Type B pancreatic cell (in vitro differentiated cells): ENCODE data around the gene OSBPL3. TPM values are rescaled to one million over a fixed set of nuclear protein-coding genes. Genes with fewer than 3 reads are reported as not detected.

Experiments used
- DNase-seq: peaks from one replicate; pipeline ENCODE4 v3.0.0; 2021; ENCODE audit warnings: mixed read lengths; ENCODE audit not compliant: unreplicated experiment; ENCODE audit errors: extremely low spot score
- H3K27ac Mint-ChIP-seq: 2 replicates; pipeline ENCODE4 v1.8.0; 2021; ENCODE audit warnings: mild to moderate bottlenecking, mixed read lengths
- H3K27me3 Mint-ChIP-seq: 2 replicates; pipeline ENCODE4 v1.8.0; 2021; ENCODE audit warnings: mixed read lengths
- H3K36me3 Mint-ChIP-seq: 2 replicates; pipeline ENCODE4 v1.8.0; 2021; ENCODE audit warnings: mixed read lengths
- H3K4me1 Mint-ChIP-seq: one replicate; pipeline ENCODE4 v1.8.0; 2021; ENCODE audit warnings: mixed read lengths; ENCODE audit not compliant: unreplicated experiment
- H3K4me3 Mint-ChIP-seq: 2 replicates; pipeline ENCODE4 v1.8.0; 2021; ENCODE audit warnings: mild to moderate bottlenecking, mixed read lengths
- H3K9me3 Mint-ChIP-seq: 2 replicates; pipeline ENCODE4 v1.8.0; 2021; ENCODE audit warnings: mixed read lengths
- total RNA-seq: library from RNA; stranded (reverse); gene quantifications from 2 replicates; pipeline ENCODE4 v1.2.1, GENCODE V29; 2021; ENCODE audit warnings: low replicate concordance
- TF ChIP-seq, protein P1 (sequence below): fragments of 200-600 bp; sonication (generic); conservative IDR thresholded peaks from 2 replicates; pipeline ENCODE4 v1.5.0; 2021; ENCODE audit warnings: antibody characterized with exemption, mild to moderate bottlenecking

OSBPL3 gene
- total RNA-seq, 1 donor from 2014 or later: 18.3 TPM

GRCh38 chr7:24767878-24768569 is 212.0 kb downstream of the OSBPL3 start:
- Mint-ChIP-seq H3K27me3 (no peaks in the 10 kb centered on the region), H3K4me3 (no peak overlapping the region), H3K4me1 (no peaks in the 10 kb centered on the region), H3K27ac (no peak overlapping the region), H3K9me3 (peaks cover 5% of the 10 kb centered on the region), H3K36me3 (no peaks in the 10 kb centered on the region)
- DNase-seq: no peak
- TF ChIP-seq, protein P1, sequence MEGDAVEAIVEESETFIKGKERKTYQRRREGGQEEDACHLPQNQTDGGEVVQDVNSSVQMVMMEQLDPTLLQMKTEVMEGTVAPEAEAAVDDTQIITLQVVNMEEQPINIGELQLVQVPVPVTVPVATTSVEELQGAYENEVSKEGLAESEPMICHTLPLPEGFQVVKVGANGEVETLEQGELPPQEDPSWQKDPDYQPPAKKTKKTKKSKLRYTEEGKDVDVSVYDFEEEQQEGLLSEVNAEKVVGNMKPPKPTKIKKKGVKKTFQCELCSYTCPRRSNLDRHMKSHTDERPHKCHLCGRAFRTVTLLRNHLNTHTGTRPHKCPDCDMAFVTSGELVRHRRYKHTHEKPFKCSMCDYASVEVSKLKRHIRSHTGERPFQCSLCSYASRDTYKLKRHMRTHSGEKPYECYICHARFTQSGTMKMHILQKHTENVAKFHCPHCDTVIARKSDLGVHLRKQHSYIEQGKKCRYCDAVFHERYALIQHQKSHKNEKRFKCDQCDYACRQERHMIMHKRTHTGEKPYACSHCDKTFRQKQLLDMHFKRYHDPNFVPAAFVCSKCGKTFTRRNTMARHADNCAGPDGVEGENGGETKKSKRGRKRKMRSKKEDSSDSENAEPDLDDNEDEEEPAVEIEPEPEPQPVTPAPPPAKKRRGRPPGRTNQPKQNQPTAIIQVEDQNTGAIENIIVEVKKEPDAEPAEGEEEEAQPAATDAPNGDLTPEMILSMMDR: no peak

DNA sequence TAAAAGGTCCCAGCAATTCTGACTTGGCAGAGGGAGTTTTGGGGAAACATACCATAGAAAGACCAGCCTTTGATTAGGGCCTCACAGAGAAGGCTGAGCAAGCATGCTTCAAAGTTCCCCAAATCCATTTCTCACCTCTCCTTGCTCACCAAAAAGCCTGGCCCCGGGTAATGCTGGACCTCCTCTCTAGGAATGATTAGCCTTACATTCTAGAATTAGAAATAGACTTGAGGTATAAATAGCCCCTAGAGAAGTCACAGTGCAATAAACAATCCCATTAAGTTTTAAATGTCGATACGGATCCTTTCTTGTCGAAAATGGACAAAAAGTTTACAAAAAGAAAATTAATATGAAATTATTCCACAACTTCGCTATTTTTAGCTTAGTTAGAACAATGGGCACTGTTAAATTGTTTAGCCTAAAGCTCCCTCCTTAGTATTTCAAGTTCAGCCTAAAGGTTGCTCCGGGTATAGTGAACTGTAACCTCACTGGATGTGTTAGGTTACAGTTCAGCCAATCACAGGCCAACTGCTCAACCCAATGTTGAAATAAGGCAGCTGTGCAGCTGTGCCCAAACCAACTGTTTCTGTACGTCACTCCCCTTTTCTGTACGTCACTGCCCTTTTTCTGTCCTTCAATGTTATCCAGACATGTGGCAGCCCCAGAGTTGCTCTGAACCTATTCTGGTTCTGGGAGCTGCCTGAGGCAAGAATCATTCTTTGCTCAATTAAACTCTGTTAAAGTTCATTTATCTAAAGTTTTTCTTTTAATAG is 214.8 kb downstream of the OSBPL3 start:
- Mint-ChIP-seq H3K36me3 (no peaks in the 10 kb centered on the region), H3K27me3 (peaks cover 7% of the 10 kb centered on the region), H3K9me3 (no peaks in the 10 kb centered on the region), H3K4me1 (no peaks in the 10 kb centered on the region), H3K4me3 (no peak overlapping the region), H3K27ac (no peak overlapping the region)
- no peak for DNase-seq
- TF ChIP-seq, protein P1: no peak

DNA sequence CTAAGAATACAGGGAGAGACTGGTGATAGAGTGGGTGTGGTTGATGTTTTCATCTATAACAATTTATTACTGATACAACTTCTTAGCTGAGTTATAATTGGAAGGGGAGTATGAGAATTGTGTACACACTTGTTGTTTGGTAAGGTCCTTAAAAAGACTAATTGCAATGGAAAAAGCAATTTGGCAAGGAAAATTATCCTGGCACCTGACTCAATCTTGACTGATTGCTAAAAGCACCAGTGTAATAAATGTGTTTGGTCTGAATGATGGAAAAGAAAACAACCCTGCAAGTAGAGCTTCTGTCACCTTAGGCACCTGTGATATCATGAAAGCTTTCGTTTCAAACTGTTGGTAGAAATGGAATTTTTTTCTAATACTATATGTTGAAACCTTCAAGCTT is 216.0 kb downstream of the OSBPL3 start:
- no peak for DNase-seq
- H3K27ac Mint-ChIP-seq: no peak overlapping the region
- H3K4me3 Mint-ChIP-seq: no peak overlapping the region
- no peaks in the 10 kb centered on the region for H3K36me3 Mint-ChIP-seq
- no peaks in the 10 kb centered on the region for H3K9me3 Mint-ChIP-seq
- peaks cover 13% of the 10 kb centered on the region for H3K27me3 Mint-ChIP-seq
- no peaks in the 10 kb centered on the region for H3K4me1 Mint-ChIP-seq
- TF ChIP-seq, protein P1: no peak

GRCh38 chr7:24763303-24763901 is 216.6 kb downstream of the OSBPL3 start:
- Mint-ChIP-seq H3K27me3 (peaks cover 19% of the 10 kb centered on the region), H3K27ac (no peak overlapping the region), H3K9me3 (no peaks in the 10 kb centered on the region), H3K36me3 (no peaks in the 10 kb centered on the region), H3K4me3 (no peak overlapping the region), H3K4me1 (peaks cover 5% of the 10 kb centered on the region)
- TF ChIP-seq, protein P1: no peak
- DNase-seq: no peak

DNA sequence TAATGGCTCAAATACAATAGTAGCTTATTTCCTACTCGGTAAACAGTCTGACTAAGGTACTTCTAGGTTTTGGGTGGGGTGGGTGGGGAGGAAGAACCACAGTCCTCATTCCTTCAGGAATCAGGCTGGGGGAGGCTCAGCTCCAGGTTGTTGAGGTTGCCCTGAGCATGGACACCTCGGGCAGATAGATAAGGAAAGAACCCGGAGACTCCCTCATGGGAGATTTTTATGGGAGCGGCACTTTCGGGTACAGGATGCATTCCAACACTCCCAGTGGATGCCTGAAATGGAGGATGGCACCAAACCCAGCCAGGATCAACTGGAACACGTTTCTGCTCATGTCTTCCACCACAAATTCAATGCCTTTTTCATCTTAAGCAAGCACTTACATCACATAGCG is 217.2 kb downstream of the OSBPL3 start:
- H3K4me1 Mint-ChIP-seq: peaks cover 11% of the 10 kb centered on the region
- no peak overlapping the region for H3K27ac Mint-ChIP-seq
- no peaks in the 10 kb centered on the region for H3K9me3 Mint-ChIP-seq
- no peak for DNase-seq
- H3K27me3 Mint-ChIP-seq: peaks cover 25% of the 10 kb centered on the region
- no peaks in the 10 kb centered on the region for H3K36me3 Mint-ChIP-seq
- TF ChIP-seq, protein P1: no peak
- no peak overlapping the region for H3K4me3 Mint-ChIP-seq
